HG03064 (cell line): ENCODE results near the gene PPM1B.
"Not testable (repeated sequence)": the region's sequence is repeated elsewhere in the genome, so short reads cannot be mapped to it uniquely, and the experiment has no call there.

Experiments
- ATAC-seq: cut with Tn5 transposase; IDR thresholded peaks from one replicate; pipeline ENCODE4 v1.9.1; 2021; ENCODE audit warnings: low read depth; ENCODE audit not compliant: unreplicated experiment

Gene PPM1B

DNA sequence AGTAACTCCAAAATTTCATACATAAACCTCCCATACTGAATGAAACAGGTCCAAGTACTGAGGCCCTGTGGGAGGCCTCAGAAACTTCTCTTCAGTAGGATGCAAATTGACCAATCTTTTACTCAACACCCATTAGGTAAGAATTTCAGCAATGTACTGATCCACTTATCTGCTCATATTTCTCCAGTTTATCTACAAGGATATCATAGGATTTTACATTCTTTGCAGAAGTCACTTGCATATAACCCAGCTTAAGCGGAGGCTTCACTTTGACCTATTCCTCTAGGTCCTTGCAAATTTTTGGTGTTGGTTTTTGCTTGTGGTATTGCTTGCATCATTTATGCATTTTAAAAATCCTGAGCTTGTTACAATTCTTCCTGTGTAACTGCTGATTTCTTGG, 77.8 kb downstream of the PPM1B start:
- ATAC-seq, result no peak

DNA sequence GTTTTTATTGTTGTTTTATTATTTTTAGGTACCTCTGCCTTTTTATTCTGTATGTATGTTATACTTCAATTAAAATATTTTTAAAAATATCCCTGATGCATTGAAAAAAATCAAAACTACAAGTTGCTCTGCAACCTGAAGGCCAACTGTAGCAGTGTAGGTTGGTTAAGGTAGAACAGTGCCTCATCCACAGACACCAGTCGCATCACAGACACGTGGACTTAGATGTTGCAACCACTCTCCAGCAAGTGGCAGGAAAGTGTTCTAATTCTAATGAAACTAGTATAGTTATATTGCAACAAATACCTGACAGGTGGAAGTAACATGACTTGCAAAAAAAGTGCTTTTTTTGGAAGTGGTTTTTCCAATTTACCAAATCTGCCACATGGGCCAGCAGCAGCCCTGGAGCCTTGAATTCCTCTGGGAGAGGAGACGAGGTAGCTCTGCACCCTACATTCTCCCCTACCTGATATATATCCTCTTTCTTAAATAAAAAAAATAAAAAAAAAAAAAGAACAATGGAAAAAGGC, 78.2 kb downstream of the PPM1B start:
- ATAC-seq, result no peak

DNA sequence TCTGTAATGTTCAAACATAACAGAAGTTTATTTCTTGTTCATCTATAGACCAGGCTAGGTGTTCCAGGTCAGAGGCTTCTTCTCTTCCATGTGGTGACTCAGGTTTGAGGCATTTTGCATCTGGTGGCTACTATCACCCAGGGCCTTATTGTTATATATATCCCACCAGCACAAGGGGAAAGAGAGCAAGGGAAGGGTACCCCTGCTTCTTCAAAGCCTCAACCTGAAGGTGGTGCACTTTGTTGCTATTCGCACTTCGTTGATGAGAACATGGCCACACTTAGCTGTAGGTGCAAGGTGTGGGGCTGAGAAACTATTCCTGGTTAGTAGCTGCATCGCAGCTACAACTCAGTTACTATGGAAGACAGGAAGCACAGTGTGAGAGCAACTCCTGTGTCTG, 79.2 kb downstream of the PPM1B start:
- no peak for ATAC-seq

DNA sequence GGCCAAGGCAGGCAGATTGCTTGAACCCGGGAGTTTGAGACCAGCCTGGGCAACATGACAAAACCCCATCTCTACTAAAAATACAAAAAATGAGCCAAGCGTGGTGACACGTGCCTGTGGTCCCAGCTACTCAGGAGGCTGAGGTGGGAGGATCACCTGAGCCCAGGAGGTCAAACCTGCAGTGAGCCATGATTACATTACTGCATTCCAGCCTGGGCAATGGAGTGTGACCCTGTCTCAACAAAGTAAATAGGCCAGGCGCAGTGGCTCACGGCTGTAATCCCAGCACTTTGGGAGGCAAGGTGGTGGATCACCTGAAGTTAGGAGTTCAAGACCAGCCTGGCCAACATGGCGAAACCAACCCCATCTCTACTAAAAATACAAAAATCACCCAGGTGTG, 80.6 kb downstream of the PPM1B start:
- ATAC-seq, result not testable (repeated sequence)

DNA sequence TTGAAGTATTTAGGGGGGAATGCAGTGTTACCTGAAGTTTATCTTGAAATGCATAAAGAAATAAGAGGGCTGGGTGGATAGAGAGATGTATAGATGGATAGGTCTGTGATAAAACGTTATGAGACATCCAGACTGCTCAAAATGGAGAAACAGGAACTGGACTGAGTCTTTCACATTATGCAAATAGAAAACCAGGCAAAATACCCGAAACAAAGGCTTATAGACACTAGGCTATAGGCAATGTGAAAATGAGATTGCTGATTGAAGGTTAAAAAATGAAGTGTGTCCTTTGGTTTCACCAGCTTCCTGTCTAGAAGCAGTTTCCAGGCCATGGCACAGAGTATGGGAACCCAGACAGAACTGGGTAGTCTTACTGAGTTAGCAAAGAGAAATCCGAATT, 81.7 kb downstream of the PPM1B start:
- no peak for ATAC-seq

GRCh38 chr2:44254023-44254422, 85.3 kb downstream of the PPM1B start:
- no peak for ATAC-seq

DNA sequence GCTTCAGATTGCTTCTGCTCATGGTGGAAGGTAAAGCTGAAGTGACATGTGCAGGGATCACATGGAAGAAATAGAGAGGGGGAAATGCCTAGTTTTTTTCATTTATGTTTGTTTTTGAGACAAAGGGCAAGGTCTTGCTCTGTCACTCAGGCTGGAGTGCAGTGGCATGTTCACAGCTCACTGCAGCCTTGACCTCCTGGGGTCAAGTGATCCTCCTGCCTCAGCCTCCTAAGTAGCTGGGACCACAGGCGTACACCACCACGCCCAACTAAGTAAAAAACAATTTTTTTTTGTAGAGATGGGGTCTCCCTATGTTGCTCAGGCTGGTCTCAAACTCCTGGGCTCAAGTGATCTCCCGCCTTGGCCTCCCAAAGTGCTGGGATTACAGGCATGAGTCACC, 87.0 kb downstream of the PPM1B start:
- not testable (repeated sequence) for ATAC-seq

DNA sequence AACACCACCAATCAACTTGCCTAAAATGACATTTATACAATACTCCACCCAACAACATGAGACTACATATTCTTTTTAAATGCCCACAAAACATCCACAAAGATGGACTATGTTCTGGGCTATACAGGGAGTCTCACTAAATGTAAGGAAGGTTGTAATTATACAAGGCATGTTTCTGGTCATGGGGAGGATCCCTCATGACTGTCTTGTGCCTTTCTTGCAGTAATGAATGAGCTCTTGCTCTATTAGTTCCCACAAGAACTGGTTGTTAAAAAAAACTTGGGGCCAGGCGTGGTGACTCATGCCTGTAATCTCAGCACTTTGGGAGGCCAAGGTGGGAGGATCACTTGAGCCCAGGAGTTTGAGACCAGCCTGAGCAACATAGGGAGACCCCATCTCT, 89.1 kb downstream of the PPM1B start:
- not testable (repeated sequence) for ATAC-seq

GRCh38 chr2:44267269-44267795, 98.7 kb downstream of the PPM1B start:
- no peak for ATAC-seq

GRCh38 chr2:44267796-44268648, 99.3 kb downstream of the PPM1B start:
- ATAC-seq, result no peak

DNA sequence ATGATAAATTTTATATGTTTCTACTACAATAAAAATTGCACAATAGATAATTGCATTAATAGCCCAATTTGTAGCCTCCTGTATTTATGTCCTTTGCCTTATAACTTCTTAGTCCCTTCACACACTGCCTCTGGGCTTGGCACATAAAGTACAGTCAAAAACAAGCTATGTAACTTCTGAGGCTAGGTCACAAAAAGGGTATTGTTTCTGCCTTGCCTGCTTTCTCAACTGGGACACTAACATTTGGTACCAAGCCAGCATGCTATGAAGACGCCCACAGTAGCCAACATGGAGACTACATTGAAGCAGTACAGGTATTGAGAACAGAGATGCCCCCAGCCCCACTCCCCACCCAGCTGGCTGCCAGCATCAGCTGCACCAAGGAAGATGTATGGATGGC, 101.2 kb downstream of the PPM1B start:
- no peak for ATAC-seq

GRCh38 chr2:44271296-44271695, 102.6 kb downstream of the PPM1B start:
- ATAC-seq, result no peak

GRCh38 chr2:44273076-44273475, 104.4 kb downstream of the PPM1B start:
- ATAC-seq, result no peak

DNA sequence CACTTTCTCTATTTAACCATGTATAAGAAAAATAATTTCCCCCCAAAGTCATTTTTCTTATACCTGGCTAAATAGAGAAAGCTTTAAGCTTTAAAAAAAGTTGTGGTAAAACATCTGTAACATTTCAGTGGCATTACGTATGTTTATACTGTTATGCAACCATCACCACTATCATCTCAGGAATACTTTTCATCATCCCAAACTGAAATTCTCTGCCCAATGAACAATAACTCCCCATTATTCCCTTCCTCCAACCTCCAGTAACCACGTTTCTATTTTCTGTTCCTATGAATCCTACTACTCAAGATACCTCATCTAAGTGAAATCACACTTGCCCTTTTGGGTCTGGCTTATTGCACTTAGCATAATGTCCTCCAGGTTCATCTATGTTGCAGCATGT, 104.9 kb downstream of the PPM1B start:
- no peak for ATAC-seq

GRCh38 chr2:44275927-44276303, 107.2 kb downstream of the PPM1B start:
- no peak for ATAC-seq

DNA sequence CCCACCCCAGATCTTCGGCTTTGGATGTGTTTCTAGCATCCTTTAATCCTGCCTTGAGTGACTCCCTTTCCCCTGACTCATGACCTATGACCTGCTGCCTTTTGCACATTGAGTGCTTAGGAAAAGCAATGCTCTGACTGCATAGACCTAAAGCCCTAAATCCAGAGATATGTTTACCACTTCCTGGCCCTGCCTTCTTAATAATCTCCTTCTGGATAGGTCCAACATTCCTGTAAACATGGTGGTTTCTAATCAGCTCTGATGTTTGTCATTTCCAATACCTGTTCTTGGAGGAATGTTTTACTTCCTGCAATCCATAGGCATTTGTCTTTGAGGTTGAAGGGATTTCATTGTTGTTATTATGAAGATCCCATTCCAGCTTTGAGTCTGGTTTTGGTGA, 108.9 kb downstream of the PPM1B start:
- ATAC-seq, result no peak

GRCh38 chr2:44280869-44281268, 112.2 kb downstream of the PPM1B start:
- no peak for ATAC-seq
